ENCODE data around the gene INTS11. TPM values are rescaled to one million over a fixed set of nuclear protein-coding genes. Genes with fewer than 3 reads are reported as not detected.

Gene INTS11
- total RNA-seq, 1 experiment from 2014 or later = 161 TPM

DNA sequence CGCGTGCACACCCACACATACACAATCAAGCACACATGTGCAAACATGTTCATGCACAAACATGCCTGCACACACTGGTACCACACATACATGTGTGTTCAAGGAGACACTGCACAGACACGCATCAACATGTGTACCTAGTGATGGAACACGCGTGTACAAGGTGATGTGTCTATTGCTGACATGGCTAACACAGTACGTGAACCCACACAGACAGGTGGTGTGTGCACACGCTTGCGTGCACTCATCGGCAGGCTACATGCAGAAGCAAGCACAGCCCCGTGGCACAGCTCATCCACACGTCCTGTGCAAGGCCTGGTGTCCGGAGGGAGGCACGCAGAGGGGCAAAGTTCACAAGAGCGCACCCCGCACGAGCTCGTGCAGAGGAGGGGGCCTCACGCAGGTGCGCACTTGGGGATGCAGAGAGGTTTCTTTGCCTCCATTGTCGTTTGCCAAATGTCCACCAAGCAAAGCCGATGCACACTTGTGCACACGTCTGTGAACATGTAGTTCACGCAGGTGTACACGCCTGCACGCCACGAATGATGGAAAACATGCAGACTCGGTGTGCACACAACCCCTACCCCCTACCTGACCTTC is 17.7 kb downstream of the INTS11 start:
- TSS peak; percentile 44 for BruUV-seq (replicated peaks)
- Histone ChIP-seq H3K27me3 (ENCODE audit: insufficient read depth, low read length) (no peaks in the 10 kb centered on the region), H3K9me2 (ENCODE audit: insufficient read depth) (no peaks in the 10 kb centered on the region), H3K27ac (ENCODE audit: low read depth, low read length) (peak overlapping the region; percentile 99), H2AFZ (ENCODE audit: low read depth, low read length, poor library complexity, severe bottlenecking) (no peak overlapping the region), H3K9me3 (ENCODE audit: control insufficient read depth in 1 of 2, insufficient read depth in 1 of 2, low read depth in 1 of 2, low read length in 2 of 2) (no peaks in the 10 kb centered on the region), H3K9ac (ENCODE audit: low read length) (peak overlapping the region; percentile 79), H3K36me3 (ENCODE audit: control insufficient read depth in 1 of 2, insufficient read depth in 2 of 2, low read length in 2 of 2) (peaks cover 3 to 10% of the 10 kb centered on the region in 2 experiments; a peak in 3 of 4 replicates), H4K20me1 (ENCODE audit: insufficient read depth) (peaks cover 3% of the 10 kb centered on the region; the same call in 1 of the 2 replicates), H3K4me3 (replicated peaks in 1 of 2; ENCODE audit: low read depth in 1 of 2, low read length in 2 of 2) (peak overlapping the region; percentile 60 to 86), H3K4me2 (ENCODE audit: low read length) (peak overlapping the region; percentile 99), H3K79me2 (ENCODE audit: insufficient read depth, low read length) (peaks cover 42% of the 10 kb centered on the region), H3K4me1 (ENCODE audit: control insufficient read depth in 1 of 2, insufficient read depth in 2 of 2, low read length in 2 of 2) (peaks cover 36 to 60% of the 10 kb centered on the region in 2 experiments)
- DNase-seq (ENCODE audit: low read depth, low spot score) = no peak
- CTCF ChIA-PET = no interaction called here
- no peak for ATAC-seq
- TF ChIP-seq EGR1 (IDR thresholded peaks at IDR 0.05; ENCODE audit: low read depth) (no peak), SP1 (IDR thresholded peaks at IDR 0.05; ENCODE audit: low read depth) (no peak), RAD21 (IDR thresholded peaks at IDR 0.05; ENCODE audit: low read depth) (no peak), POLR2AphosphoS5 (IDR thresholded peaks at IDR 0.05; ENCODE audit: low read depth, low read length) (no peak), JUND (IDR thresholded peaks at IDR 0.05) (no peak), CBX3 (IDR thresholded peaks at IDR 0.05; ENCODE audit: low read depth) (no peak), ELF1 (IDR thresholded peaks at IDR 0.05; ENCODE audit: borderline replicate concordance, low read depth) (no peak)
- TF ChIP-seq, protein P1, sequence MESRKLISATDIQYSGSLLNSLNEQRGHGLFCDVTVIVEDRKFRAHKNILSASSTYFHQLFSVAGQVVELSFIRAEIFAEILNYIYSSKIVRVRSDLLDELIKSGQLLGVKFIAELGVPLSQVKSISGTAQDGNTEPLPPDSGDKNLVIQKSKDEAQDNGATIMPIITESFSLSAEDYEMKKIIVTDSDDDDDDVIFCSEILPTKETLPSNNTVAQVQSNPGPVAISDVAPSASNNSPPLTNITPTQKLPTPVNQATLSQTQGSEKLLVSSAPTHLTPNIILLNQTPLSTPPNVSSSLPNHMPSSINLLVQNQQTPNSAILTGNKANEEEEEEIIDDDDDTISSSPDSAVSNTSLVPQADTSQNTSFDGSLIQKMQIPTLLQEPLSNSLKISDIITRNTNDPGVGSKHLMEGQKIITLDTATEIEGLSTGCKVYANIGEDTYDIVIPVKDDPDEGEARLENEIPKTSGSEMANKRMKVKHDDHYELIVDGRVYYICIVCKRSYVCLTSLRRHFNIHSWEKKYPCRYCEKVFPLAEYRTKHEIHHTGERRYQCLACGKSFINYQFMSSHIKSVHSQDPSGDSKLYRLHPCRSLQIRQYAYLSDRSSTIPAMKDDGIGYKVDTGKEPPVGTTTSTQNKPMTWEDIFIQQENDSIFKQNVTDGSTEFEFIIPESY (IDR thresholded peaks at IDR 0.05; ENCODE audit: extremely low read depth, insufficient replicate concordance, low read length) = no peak
- RAD21 ChIA-PET (ENCODE audit: low non-redundant PET in 1 of 2, low total read pairs in 2 of 2, uncharacterized antibody in 2 of 2, unreplicated experiment in 2 of 2) = no interaction called here
- POLR2A ChIA-PET = no interaction called here
- intact Hi-C loops (cut with micrococcal nuclease) = loop anchor here (5.0 kb wide), 1 partner anchor 41 kb away; the partner anchor contains the start of gene DVL1

All from HCT116 (cell line).